SK-N-SH treated with all-trans-retinoic acid at 6 μM for 48 hours (cell line): ENCODE results near the gene BRME1.

Experiments
- ATAC-seq: fragments of 200-7000 bp; cut with Tn5 transposase; 3 replicates; pipeline ENCODE4 v1.9.1; 2020; ENCODE audit warnings: mild to moderate bottlenecking, moderate library complexity
- ARNTL ChIP-seq: fragments of 450-650 bp; formaldehyde crosslinking; IDR thresholded peaks from 2 replicates; pipeline ENCODE4 v1.5.0; 2020; ENCODE audit warnings: low read depth, mild to moderate bottlenecking, moderate library complexity, borderline replicate concordance
- BACH2 ChIP-seq: fragments of 250-450 bp; sonication (Bioruptor Pico); IDR thresholded peaks from 2 replicates; pipeline ENCODE4 v1.9.0; 2021; ENCODE audit warnings: mild to moderate bottlenecking, borderline replicate concordance
- CSDC2 ChIP-seq: fragments of 250-450 bp; sonication (Bioruptor Pico); IDR thresholded peaks from 2 replicates; pipeline ENCODE4 v1.5.0; 2020; ENCODE audit warnings: mild to moderate bottlenecking, moderate library complexity
- ESRRG ChIP-seq: fragments of 250-450 bp; sonication (Bioruptor Pico); IDR thresholded peaks from 2 replicates; pipeline ENCODE4 v1.6.1; 2021; ENCODE audit warnings: mild to moderate bottlenecking
- ISL1 ChIP-seq: fragments of 250-450 bp; sonication (Bioruptor Pico); IDR thresholded peaks from 2 replicates; pipeline ENCODE4 v2.1.2; 2022; ENCODE audit warnings: mild to moderate bottlenecking, moderate library complexity
- OSR1 ChIP-seq: fragments of 250-450 bp; sonication (Bioruptor Pico); IDR thresholded peaks from 2 replicates; pipeline ENCODE4 v1.8.0; 2022; ENCODE audit warnings: moderate library complexity, mild to moderate bottlenecking, inconsistent platforms
- POU6F1 ChIP-seq: fragments of 250-450 bp; sonication (Bioruptor Pico); IDR thresholded peaks from 2 replicates; pipeline ENCODE4 v1.8.0; 2021; ENCODE audit warnings: low read depth, mild to moderate bottlenecking, moderate library complexity, borderline replicate concordance
- PPARA ChIP-seq: fragments of 250-450 bp; sonication (Bioruptor Pico); IDR thresholded peaks from 2 replicates; pipeline ENCODE4 v1.5.0; 2020; ENCODE audit warnings: mild to moderate bottlenecking, borderline replicate concordance
- RARB ChIP-seq: fragments of 250-450 bp; sonication (Bioruptor Pico); IDR thresholded peaks from 2 replicates; pipeline ENCODE4 v1.8.0; 2021; ENCODE audit warnings: mild to moderate bottlenecking, moderate library complexity
- SNAI2 ChIP-seq: fragments of 250-450 bp; sonication (Bioruptor Pico); IDR thresholded peaks from 2 replicates; pipeline ENCODE4 v1.5.0; 2020; ENCODE audit warnings: mild to moderate bottlenecking, moderate library complexity
- TOX ChIP-seq: fragments of 250-450 bp; sonication (Bioruptor Pico); IDR thresholded peaks from 2 replicates; pipeline ENCODE4 v1.8.0; 2021; ENCODE audit warnings: mild to moderate bottlenecking, moderate library complexity, borderline replicate concordance
- TSHZ2 ChIP-seq: fragments of 250-450 bp; sonication (Bioruptor Pico); IDR thresholded peaks from 2 replicates; pipeline ENCODE4 v1.5.0; 2020; ENCODE audit warnings: mild to moderate bottlenecking, moderate library complexity
- ZFP3 ChIP-seq: fragments of 250-450 bp; sonication (Bioruptor Pico); IDR thresholded peaks from 2 replicates; pipeline ENCODE4 v1.5.0; 2020; ENCODE audit warnings: mild to moderate bottlenecking, moderate library complexity
- ZFP30 ChIP-seq: fragments of 450-650 bp; formaldehyde crosslinking; IDR thresholded peaks from 2 replicates; pipeline ENCODE4 v1.5.0; 2022; ENCODE audit warnings: mild to moderate bottlenecking, moderate library complexity
- ZNF565 ChIP-seq: fragments of 450-650 bp; formaldehyde crosslinking; conservative IDR thresholded peaks from 2 replicates; pipeline ENCODE4 v1.5.0; 2020; ENCODE audit warnings: low read depth, mild to moderate bottlenecking, moderate library complexity
- ZNF70 ChIP-seq: fragments of 450-650 bp; formaldehyde crosslinking; IDR thresholded peaks from 2 replicates; pipeline ENCODE4 v1.5.0; 2020; ENCODE audit warnings: mild to moderate bottlenecking, moderate library complexity
- ZNF8 ChIP-seq: fragments of 450-650 bp; formaldehyde crosslinking; IDR thresholded peaks from 2 replicates; pipeline ENCODE4 v1.5.0; 2020; ENCODE audit warnings: mild to moderate bottlenecking, moderate library complexity
- TF ChIP-seq, protein P1 (sequence below): fragments of 250-450 bp; sonication (Bioruptor Pico); IDR thresholded peaks from 2 replicates; pipeline ENCODE4 v1.5.1; 2021; ENCODE audit warnings: mild to moderate bottlenecking, moderate library complexity
- TF ChIP-seq, protein P2 (sequence below): fragments of 250-450 bp; sonication (Bioruptor Pico); IDR thresholded peaks from 2 replicates; pipeline ENCODE4 v1.8.0; 2020; ENCODE audit warnings: mild to moderate bottlenecking, moderate library complexity, borderline replicate concordance
- TF ChIP-seq, protein P3 (sequence below): fragments of 250-450 bp; sonication (Bioruptor Pico); IDR thresholded peaks from 2 replicates; pipeline ENCODE4 v1.5.1; 2020; ENCODE audit warnings: low read depth, mild to moderate bottlenecking, moderate library complexity

Gene BRME1

DNA sequence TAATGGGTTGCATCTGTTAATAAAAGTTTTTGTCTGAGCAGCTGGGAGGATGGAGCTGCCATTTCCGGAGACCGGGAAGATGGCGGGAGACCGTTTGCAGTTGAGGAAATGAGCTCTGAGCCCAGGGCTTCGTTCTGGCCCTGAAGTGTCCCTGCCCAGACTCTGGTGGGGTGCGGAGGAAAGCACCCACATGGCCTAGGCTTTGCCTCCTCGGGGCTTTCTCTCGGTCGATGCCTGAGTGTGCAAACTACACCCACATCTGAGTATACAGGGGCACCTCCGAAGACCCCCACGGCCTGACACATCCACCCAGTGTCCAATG lies 44.6 kb downstream of the BRME1 start:
- no peak for ATAC-seq
- no peak for TF ChIP-seq OSR1 (CRISPR knock-in tag)
- no peak for TF ChIP-seq POU6F1
- no peak for TF ChIP-seq ARNTL (CRISPR knock-in tag)
- no peak for TF ChIP-seq SNAI2 (CRISPR knock-in tag)
- no peak for TF ChIP-seq ZNF8 (CRISPR knock-in tag)
- TF ChIP-seq PPARA = no peak
- TF ChIP-seq ZFP30 = no peak
- TF ChIP-seq ZNF70 (CRISPR knock-in tag) = no peak
- no peak for TF ChIP-seq BACH2
- TF ChIP-seq, protein P1, sequence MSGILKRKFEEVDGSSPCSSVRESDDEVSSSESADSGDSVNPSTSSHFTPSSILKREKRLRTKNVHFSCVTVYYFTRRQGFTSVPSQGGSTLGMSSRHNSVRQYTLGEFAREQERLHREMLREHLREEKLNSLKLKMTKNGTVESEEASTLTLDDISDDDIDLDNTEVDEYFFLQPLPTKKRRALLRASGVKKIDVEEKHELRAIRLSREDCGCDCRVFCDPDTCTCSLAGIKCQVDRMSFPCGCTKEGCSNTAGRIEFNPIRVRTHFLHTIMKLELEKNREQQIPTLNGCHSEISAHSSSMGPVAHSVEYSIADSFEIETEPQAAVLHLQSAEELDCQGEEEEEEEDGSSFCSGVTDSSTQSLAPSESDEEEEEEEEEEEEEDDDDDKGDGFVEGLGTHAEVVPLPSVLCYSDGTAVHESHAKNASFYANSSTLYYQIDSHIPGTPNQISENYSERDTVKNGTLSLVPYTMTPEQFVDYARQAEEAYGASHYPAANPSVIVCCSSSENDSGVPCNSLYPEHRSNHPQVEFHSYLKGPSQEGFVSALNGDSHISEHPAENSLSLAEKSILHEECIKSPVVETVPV (CRISPR knock-in tag) = no peak

GRCh38 chr19:13860679-13861391 lies 45.1 kb downstream of the BRME1 start:
- ATAC-seq = no peak
- TF ChIP-seq, protein P1 (CRISPR knock-in tag) = no peak
- no peak for TF ChIP-seq ARNTL (CRISPR knock-in tag)
- TF ChIP-seq SNAI2 (CRISPR knock-in tag) = no peak
- no peak for TF ChIP-seq ZNF565 (CRISPR knock-in tag)
- no peak for TF ChIP-seq ESRRG
- TF ChIP-seq CSDC2 (CRISPR knock-in tag) = no peak
- no peak for TF ChIP-seq ZFP3 (CRISPR knock-in tag)
- no peak for TF ChIP-seq ISL1
- no peak for TF ChIP-seq RARB (CRISPR knock-in tag)

DNA sequence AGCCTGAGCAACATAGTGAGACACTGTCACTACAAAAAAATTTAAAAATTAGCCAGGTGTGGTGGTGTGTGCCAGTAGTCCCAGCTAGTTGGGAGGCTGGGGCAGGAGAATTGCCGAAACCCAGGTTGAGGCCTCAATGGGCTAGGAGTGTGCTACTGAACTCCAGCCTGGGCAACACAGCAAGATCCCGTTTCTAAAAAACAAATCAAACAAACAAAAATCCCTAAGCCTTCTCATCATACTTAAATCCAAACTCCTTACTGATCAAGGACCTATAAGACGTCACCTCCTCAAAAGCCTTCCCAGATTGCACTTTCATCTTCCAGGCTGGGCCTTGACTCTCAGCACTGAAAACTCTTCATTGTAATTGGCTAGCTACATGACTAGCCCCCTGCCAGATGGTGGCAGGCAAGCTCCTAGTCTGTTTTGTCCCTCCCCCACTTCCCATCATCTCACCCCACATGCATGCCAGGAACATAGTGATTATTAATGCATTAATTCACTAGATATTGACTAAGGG lies 46.5 kb downstream of the BRME1 start:
- TF ChIP-seq TOX (CRISPR knock-in tag) (no peak), ZFP3 (CRISPR knock-in tag) (peak; percentile 61; the same call in 1 of the 2 replicates), TSHZ2 (CRISPR knock-in tag) (no peak)
- TF ChIP-seq, protein P2, sequence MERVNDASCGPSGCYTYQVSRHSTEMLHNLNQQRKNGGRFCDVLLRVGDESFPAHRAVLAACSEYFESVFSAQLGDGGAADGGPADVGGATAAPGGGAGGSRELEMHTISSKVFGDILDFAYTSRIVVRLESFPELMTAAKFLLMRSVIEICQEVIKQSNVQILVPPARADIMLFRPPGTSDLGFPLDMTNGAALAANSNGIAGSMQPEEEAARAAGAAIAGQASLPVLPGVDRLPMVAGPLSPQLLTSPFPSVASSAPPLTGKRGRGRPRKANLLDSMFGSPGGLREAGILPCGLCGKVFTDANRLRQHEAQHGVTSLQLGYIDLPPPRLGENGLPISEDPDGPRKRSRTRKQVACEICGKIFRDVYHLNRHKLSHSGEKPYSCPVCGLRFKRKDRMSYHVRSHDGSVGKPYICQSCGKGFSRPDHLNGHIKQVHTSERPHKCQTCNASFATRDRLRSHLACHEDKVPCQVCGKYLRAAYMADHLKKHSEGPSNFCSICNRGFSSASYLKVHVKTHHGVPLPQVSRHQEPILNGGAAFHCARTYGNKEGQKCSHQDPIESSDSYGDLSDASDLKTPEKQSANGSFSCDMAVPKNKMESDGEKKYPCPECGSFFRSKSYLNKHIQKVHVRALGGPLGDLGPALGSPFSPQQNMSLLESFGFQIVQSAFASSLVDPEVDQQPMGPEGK (CRISPR knock-in tag) = no peak
- TF ChIP-seq, protein P3, sequence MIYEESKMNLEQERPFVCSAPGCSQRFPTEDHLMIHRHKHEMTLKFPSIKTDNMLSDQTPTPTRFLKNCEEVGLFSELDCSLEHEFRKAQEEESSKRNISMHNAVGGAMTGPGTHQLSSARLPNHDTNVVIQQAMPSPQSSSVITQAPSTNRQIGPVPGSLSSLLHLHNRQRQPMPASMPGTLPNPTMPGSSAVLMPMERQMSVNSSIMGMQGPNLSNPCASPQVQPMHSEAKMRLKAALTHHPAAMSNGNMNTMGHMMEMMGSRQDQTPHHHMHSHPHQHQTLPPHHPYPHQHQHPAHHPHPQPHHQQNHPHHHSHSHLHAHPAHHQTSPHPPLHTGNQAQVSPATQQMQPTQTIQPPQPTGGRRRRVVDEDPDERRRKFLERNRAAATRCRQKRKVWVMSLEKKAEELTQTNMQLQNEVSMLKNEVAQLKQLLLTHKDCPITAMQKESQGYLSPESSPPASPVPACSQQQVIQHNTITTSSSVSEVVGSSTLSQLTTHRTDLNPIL = no peak
- no peak for ATAC-seq
